HEK293T (cell line): ENCODE data around the gene ZNF385C.

Experiments used
- ARNT ChIP-seq: fragments of 450-650 bp; IDR thresholded peaks from 2 replicates; pipeline ENCODE4 v1.6.1; 2017; ENCODE audit warnings: mild to moderate bottlenecking
- BHLHE40 ChIP-seq: fragments of 450-650 bp; IDR thresholded peaks from 2 replicates; pipeline ENCODE4 v1.6.1; 2016; ENCODE audit warnings: mild to moderate bottlenecking, moderate library complexity, borderline replicate concordance
- ELF4 ChIP-seq: fragments of 450-650 bp; IDR thresholded peaks from 2 replicates; pipeline ENCODE4 v1.6.1; 2017; ENCODE audit warnings: antibody characterized with exemption
- FOXM1 ChIP-seq: fragments of 450-650 bp; IDR thresholded peaks from 2 replicates; pipeline ENCODE4 v1.6.1; 2017; ENCODE audit warnings: mild to moderate bottlenecking, borderline replicate concordance
- SP1 ChIP-seq: fragments of 450-650 bp; IDR thresholded peaks from 2 replicates; pipeline ENCODE4 v1.6.1; 2017
- SUZ12 ChIP-seq: fragments of 450-650 bp; IDR thresholded peaks from 2 replicates; pipeline ENCODE4 v1.6.1; 2016; ENCODE audit warnings: mild to moderate bottlenecking
- TARDBP ChIP-seq: fragments of 450-650 bp; IDR thresholded peaks from 2 replicates; pipeline ENCODE4 v1.6.1; 2016

- TF ChIP-seq SP1 (no peak), TARDBP (no peak), SUZ12 (no peak), ELF4 (no peak), BHLHE40 (no peak), FOXM1 (no peak), ARNT (no peak)
Measured at GRCh38 chr17:42088736-42089135, 9.5 kb downstream of the ZNF385C start.
